ENCODE data around the gene FANCI.

FANCI gene

DNA sequence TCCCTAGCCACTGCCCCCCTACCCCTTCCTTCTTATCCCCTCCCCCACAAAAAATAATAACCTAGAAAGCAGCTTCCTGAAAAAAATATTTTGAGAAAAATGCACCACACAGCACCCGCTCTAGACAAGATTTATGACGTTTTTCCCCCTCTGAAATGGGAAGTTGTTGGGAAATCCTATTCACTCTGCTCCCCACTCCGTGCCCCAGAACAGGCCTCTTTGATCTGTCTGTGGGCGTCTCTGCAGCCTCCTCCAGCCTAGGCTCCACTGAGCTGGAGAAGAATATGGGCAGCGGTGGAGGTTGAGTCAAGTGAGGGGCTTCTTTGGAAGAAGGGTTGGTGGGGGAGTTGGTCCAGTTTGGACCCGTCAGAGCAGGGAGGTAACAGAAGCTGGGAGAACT, 119.4 kb downstream of the FANCI start:
- no peak overlapping the region for H3K27ac ChIP-seq (ENCODE audit: extremely low read depth, low read depth, low read length)
- no peak for TF ChIP-seq ZNF394 (tag by site-specific recombination; IDR thresholded peaks at IDR 0.05; ENCODE audit: borderline replicate concordance)
- TF ChIP-seq ZFHX2 (tag by site-specific recombination; conservative IDR thresholded peaks at IDR 0.05), result 0 out of 2 replicates have a peak, but pooled peaks have one; percentile 4
- H3K9me3 ChIP-seq (ENCODE audit: control insufficient read depth, insufficient read depth, low read depth, low read length), result no peaks in the 10 kb centered on the region
- ChIA-PET CTCF (interaction anchor here (0.7 to 11.1 kb wide), 5 partner anchors 12 to 79 kb away, joined by 3 to 614 read pairs (median 189); no protein-coding TSS in a partner anchor), POLR2A (interaction anchor here (1.1 kb wide), 1 partner anchor 14 kb away, joined by 3 read pairs; no protein-coding TSS in a partner anchor)
- H3K4me1 ChIP-seq (ENCODE audit: control insufficient read depth, insufficient read depth, low read length), result peaks cover 4% of the 10 kb centered on the region; the same call in 1 of the 2 replicates
- no peak overlapping the region for H3K4me3 ChIP-seq (ENCODE audit: low read depth, low read length)
- no peaks in the 10 kb centered on the region for H3K36me3 ChIP-seq (ENCODE audit: control insufficient read depth in 2 of 2, insufficient read depth in 1 of 2, low read length in 2 of 2)

DNA sequence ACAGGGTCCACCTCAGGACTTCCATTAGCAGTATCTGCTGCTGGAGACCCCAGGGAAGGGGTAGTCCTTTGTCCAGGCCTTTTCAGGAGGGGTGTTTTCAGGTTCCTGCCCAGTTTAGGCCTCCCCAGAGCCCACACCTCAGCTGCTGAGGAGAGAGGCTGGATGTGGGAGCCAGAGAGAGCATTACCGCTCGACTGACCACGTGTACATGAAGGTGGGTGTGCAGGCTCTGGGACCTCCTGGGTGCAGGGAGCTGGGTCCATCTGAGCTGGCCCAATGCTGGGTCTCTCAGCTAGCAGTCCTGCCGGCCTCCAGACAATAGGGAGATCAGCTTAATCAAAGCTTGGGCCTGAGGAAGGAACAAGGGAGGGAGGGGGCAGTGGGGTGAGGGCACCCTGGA, 120.0 kb downstream of the FANCI start:
- CTCF ChIA-PET, result interaction anchor here (0.9 to 8.5 kb wide), 3 partner anchors 36 to 79 kb away, joined by 4 to 189 read pairs (median 4); no protein-coding TSS in a partner anchor
- TF ChIP-seq YY1 (tag by site-specific recombination; IDR thresholded peaks at IDR 0.05) (no peak), ZNF324 (tag by site-specific recombination; IDR thresholded peaks at IDR 0.05) (no peak), ZNF341 (tag by site-specific recombination; IDR thresholded peaks at IDR 0.05; ENCODE audit: low read depth) (no peak), BCL11B (tag by site-specific recombination; IDR thresholded peaks at IDR 0.05; ENCODE audit: low read depth) (no peak), ZNF510 (tag by site-specific recombination; IDR thresholded peaks at IDR 0.05; ENCODE audit: insufficient replicate concordance) (no peak), ZNF558 (tag by site-specific recombination; IDR thresholded peaks at IDR 0.05) (no peak), HOXD13 (CRISPR knock-in tag; IDR thresholded peaks at IDR 0.05; ENCODE audit: borderline replicate concordance) (no peak), ZNF302 (tag by site-specific recombination; IDR thresholded peaks at IDR 0.05; ENCODE audit: low read depth) (no peak), ZEB2 (tag by site-specific recombination; IDR thresholded peaks at IDR 0.05) (no peak), ZNF501 (tag by site-specific recombination; IDR thresholded peaks at IDR 0.05) (no peak), ZNF266 (tag by site-specific recombination; IDR thresholded peaks at IDR 0.05; ENCODE audit: low read depth) (no peak)
- TF ChIP-seq, protein P1, sequence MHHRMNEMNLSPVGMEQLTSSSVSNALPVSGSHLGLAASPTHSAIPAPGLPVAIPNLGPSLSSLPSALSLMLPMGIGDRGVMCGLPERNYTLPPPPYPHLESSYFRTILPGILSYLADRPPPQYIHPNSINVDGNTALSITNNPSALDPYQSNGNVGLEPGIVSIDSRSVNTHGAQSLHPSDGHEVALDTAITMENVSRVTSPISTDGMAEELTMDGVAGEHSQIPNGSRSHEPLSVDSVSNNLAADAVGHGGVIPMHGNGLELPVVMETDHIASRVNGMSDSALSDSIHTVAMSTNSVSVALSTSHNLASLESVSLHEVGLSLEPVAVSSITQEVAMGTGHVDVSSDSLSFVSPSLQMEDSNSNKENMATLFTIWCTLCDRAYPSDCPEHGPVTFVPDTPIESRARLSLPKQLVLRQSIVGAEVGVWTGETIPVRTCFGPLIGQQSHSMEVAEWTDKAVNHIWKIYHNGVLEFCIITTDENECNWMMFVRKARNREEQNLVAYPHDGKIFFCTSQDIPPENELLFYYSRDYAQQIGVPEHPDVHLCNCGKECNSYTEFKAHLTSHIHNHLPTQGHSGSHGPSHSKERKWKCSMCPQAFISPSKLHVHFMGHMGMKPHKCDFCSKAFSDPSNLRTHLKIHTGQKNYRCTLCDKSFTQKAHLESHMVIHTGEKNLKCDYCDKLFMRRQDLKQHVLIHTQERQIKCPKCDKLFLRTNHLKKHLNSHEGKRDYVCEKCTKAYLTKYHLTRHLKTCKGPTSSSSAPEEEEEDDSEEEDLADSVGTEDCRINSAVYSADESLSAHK (tag by site-specific recombination; IDR thresholded peaks at IDR 0.05), result no peak
- TF ChIP-seq, protein P2, sequence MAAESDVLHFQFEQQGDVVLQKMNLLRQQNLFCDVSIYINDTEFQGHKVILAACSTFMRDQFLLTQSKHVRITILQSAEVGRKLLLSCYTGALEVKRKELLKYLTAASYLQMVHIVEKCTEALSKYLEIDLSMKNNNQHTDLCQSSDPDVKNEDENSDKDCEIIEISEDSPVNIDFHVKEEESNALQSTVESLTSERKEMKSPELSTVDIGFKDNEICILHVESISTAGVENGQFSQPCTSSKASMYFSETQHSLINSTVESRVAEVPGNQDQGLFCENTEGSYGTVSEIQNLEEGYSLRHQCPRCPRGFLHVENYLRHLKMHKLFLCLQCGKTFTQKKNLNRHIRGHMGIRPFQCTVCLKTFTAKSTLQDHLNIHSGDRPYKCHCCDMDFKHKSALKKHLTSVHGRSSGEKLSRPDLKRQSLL (tag by site-specific recombination; IDR thresholded peaks at IDR 0.05), result no peak
- TF ChIP-seq, protein P3, sequence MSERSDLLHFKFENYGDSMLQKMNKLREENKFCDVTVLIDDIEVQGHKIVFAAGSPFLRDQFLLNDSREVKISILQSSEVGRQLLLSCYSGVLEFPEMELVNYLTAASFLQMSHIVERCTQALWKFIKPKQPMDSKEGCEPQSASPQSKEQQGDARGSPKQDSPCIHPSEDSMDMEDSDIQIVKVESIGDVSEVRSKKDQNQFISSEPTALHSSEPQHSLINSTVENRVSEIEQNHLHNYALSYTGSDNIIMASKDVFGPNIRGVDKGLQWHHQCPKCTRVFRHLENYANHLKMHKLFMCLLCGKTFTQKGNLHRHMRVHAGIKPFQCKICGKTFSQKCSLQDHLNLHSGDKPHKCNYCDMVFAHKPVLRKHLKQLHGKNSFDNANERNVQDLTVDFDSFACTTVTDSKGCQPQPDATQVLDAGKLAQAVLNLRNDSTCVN (tag by site-specific recombination; optimal IDR thresholded peaks at IDR 0.05), result no peak
- TF ChIP-seq, protein P4, sequence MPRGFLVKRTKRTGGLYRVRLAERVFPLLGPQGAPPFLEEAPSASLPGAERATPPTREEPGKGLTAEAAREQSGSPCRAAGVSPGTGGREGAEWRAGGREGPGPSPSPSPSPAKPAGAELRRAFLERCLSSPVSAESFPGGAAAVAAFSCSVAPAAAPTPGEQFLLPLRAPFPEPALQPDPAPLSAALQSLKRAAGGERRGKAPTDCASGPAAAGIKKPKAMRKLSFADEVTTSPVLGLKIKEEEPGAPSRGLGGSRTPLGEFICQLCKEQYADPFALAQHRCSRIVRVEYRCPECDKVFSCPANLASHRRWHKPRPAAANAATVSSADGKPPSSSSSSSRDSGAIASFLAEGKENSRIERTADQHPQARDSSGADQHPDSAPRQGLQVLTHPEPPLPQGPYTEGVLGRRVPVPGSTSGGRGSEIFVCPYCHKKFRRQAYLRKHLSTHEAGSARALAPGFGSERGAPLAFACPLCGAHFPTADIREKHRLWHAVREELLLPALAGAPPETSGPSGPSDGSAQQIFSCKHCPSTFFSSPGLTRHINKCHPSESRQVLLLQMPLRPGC (tag by site-specific recombination; IDR thresholded peaks at IDR 0.05), result no peak
- POLR2A ChIA-PET, result interaction anchor here (0.7 kb wide), 1 partner anchor 25 kb away, joined by 3 read pairs; no protein-coding TSS in a partner anchor

More for the DNA sequence above, 120.0 kb downstream of the FANCI start:
- H3K4me1 ChIP-seq (ENCODE audit: control insufficient read depth, insufficient read depth, low read length), result peaks cover 4% of the 10 kb centered on the region; the same call in 1 of the 2 replicates
- no peaks in the 10 kb centered on the region for H3K9me3 ChIP-seq (ENCODE audit: control insufficient read depth, insufficient read depth, low read depth, low read length)
- H3K27ac ChIP-seq (ENCODE audit: extremely low read depth, low read depth, low read length), result no peak overlapping the region
- no peaks in the 10 kb centered on the region for H3K36me3 ChIP-seq (ENCODE audit: control insufficient read depth in 2 of 2, insufficient read depth in 1 of 2, low read length in 2 of 2)
- H3K4me3 ChIP-seq (ENCODE audit: low read depth, low read length), result no peak overlapping the region

All from HEK293 (cell line).